Mesothelial cell of epicardium (in vitro differentiated cells): Measurements from ENCODE around the gene BRD2. TPM values are rescaled to one million over a fixed set of nuclear protein-coding genes. Genes with fewer than 3 reads are reported as not detected.
A peak's percentile ranks its signal among the peaks of the same experiment; 100 is the strongest.

ENCODE experiments used
- DNase-seq, 2 experiments: peaks; one replicate each; pipeline ENCODE4 v3.0.0; 2021; ENCODE audit warnings: low spot score in 2 of 2; ENCODE audit not compliant: unreplicated experiment in 2 of 2
- H3K27ac Mint-ChIP-seq: 2 replicates; pipeline ENCODE4 v1.8.0; 2021; ENCODE audit warnings: mixed read lengths
- H3K27me3 Mint-ChIP-seq: 2 replicates; pipeline ENCODE4 v1.8.0; 2021; ENCODE audit warnings: low read depth, mixed read lengths
- H3K36me3 Mint-ChIP-seq: 2 replicates; pipeline ENCODE4 v1.8.0; 2021; ENCODE audit warnings: mixed read lengths
- H3K4me1 Mint-ChIP-seq: 2 replicates; pipeline ENCODE4 v1.8.0; 2021; ENCODE audit warnings: mixed read lengths
- H3K4me3 Mint-ChIP-seq: 2 replicates; pipeline ENCODE4 v1.8.0; 2021; ENCODE audit warnings: mild to moderate bottlenecking, moderate library complexity, mixed read lengths
- H3K9me3 Mint-ChIP-seq: 2 replicates; pipeline ENCODE4 v1.8.0; 2021; ENCODE audit warnings: mixed read lengths
- total RNA-seq: library from RNA; stranded (reverse); gene quantifications from 3 replicates; pipeline ENCODE4 v1.2.1, GENCODE V29; 2021
- TF ChIP-seq, protein P1 (sequence below): fragments of 200-600 bp; sonication (generic); IDR thresholded peaks from one replicate; pipeline ENCODE4 v1.5.0; 2021; ENCODE audit warnings: antibody characterized with exemption; ENCODE audit not compliant: unreplicated experiment

The BRD2 gene
- total RNA-seq, 1 donor from 2014 or later = 246 TPM

GRCh38 chr6:32967151-32968091 is 973 bp upstream of the BRD2 start:
- Mint-ChIP-seq H3K4me3 (peak overlapping the region; percentile 91), H3K27ac (peak overlapping the region; percentile 47)
- DNase-seq = no peak

DNA sequence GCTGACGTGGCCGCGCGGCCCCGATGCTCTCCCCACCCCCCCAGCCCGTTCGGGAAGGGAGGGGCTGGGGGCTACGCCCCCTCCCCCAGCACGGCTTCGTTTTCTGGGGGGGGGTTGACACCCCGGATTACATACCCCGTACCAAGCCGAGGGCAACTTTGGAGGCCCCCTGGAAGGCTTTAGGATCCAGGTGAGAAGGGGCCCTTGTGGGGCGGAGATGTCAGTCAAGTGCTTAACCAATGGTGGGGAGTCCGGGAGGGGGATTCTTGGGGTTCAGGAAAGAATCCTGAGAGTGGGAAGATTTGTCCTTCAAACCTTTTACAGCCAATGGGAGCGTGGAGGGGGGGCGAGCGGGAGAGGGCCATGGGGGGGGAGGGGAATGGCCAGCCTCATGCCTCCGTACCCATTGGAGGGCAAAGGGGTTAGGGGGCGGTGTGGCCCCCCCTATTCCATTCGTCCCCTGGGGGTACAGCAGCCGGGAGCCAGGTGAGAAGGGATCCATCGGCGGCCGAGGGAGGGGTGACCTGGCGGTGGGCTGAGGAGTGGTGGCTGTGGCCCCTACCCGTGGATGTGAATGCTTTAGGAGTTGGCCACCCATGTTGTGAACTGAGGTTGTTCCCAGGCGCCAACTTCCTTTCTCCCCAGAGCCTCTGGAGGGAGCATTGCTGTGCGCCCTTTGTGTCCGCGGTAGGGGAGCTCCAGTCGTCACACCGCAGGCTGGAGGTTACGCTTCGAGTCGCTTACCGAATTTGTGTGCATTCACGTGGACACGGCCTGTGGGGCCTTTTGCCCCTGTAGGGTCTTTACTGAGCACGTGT is 682 bp downstream of the BRD2 start:
- TF ChIP-seq, protein P1, sequence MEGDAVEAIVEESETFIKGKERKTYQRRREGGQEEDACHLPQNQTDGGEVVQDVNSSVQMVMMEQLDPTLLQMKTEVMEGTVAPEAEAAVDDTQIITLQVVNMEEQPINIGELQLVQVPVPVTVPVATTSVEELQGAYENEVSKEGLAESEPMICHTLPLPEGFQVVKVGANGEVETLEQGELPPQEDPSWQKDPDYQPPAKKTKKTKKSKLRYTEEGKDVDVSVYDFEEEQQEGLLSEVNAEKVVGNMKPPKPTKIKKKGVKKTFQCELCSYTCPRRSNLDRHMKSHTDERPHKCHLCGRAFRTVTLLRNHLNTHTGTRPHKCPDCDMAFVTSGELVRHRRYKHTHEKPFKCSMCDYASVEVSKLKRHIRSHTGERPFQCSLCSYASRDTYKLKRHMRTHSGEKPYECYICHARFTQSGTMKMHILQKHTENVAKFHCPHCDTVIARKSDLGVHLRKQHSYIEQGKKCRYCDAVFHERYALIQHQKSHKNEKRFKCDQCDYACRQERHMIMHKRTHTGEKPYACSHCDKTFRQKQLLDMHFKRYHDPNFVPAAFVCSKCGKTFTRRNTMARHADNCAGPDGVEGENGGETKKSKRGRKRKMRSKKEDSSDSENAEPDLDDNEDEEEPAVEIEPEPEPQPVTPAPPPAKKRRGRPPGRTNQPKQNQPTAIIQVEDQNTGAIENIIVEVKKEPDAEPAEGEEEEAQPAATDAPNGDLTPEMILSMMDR = no peak
- peak overlapping the region; percentile 91 for H3K4me3 Mint-ChIP-seq

More at GRCh38 chr6:32967151-32968091, 973 bp upstream of the BRD2 start:
- TF ChIP-seq, protein P1 = no peak
- H3K9me3 Mint-ChIP-seq = no peaks in the 10 kb centered on the region
- no peaks in the 10 kb centered on the region for H3K27me3 Mint-ChIP-seq
- peaks cover 2% of the 10 kb centered on the region for H3K36me3 Mint-ChIP-seq
- H3K4me1 Mint-ChIP-seq = peaks cover 32% of the 10 kb centered on the region

DNA sequence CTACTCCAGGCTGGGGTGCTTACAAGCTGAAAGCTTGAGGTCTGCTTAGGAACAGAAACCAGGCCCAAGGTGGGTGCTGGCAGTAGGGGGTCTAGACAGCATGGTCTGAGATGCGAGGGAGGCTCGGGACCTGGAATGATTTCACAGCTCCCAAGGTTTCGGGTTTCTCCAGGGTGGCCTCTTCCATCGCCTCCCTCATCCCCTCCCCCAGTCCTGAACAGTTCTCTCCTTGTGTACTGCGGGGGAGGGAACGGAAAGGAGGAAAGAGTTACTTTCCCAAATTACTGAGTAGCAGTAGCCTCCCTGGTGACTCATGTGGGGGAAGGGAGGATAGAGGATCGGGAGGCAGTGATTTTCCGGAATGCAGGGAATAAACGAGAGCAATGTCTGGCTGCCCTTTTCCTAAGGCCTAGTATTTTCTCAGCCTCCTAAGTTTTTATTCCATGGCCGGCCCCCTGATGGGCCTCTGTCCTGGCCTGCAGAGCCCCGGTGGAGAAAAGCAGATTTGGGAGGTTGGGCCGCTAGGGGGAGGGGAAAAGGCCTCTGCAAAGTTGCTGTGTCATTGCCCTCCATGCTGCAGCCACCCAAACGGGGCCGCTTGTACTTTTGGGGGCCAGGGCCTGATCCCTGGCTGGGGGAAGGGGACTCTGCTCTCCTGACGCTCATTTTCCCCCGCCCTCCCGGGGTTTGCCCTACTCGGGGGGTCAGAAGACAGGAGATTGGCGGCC is 1.5 kb downstream of the BRD2 start:
- Mint-ChIP-seq H3K27me3 (no peaks in the 10 kb centered on the region), H3K9me3 (no peaks in the 10 kb centered on the region), H3K36me3 (peaks cover 14% of the 10 kb centered on the region), H3K4me1 (peaks cover 45% of the 10 kb centered on the region), H3K27ac (peak overlapping the region; percentile 100), H3K4me3 (peak overlapping the region; percentile 91)
- TF ChIP-seq, protein P1 = peak; percentile 23
- peak; percentile 41 to 75 for DNase-seq

More for the DNA sequence above, 682 bp downstream of the BRD2 start:
- Mint-ChIP-seq H3K36me3 (peaks cover 14% of the 10 kb centered on the region), H3K27ac (peak overlapping the region; percentile 100), H3K27me3 (no peaks in the 10 kb centered on the region), H3K4me1 (peaks cover 39% of the 10 kb centered on the region), H3K9me3 (no peaks in the 10 kb centered on the region)
- peak; percentile 45 to 75 for DNase-seq

GRCh38 chr6:32970413-32971241 is 2.2 kb downstream of the BRD2 start:
- H3K27ac Mint-ChIP-seq = peak overlapping the region; percentile 100
- peaks cover 19% of the 10 kb centered on the region for H3K36me3 Mint-ChIP-seq
- peaks cover 47% of the 10 kb centered on the region for H3K4me1 Mint-ChIP-seq
- DNase-seq = peak; percentile 52 to 76
- TF ChIP-seq, protein P1 = no peak
- no peaks in the 10 kb centered on the region for H3K27me3 Mint-ChIP-seq
- H3K4me3 Mint-ChIP-seq = peak overlapping the region; percentile 91
- no peaks in the 10 kb centered on the region for H3K9me3 Mint-ChIP-seq
